ENCODE data around the gene CHMP5.

CHMP5 gene

DNA sequence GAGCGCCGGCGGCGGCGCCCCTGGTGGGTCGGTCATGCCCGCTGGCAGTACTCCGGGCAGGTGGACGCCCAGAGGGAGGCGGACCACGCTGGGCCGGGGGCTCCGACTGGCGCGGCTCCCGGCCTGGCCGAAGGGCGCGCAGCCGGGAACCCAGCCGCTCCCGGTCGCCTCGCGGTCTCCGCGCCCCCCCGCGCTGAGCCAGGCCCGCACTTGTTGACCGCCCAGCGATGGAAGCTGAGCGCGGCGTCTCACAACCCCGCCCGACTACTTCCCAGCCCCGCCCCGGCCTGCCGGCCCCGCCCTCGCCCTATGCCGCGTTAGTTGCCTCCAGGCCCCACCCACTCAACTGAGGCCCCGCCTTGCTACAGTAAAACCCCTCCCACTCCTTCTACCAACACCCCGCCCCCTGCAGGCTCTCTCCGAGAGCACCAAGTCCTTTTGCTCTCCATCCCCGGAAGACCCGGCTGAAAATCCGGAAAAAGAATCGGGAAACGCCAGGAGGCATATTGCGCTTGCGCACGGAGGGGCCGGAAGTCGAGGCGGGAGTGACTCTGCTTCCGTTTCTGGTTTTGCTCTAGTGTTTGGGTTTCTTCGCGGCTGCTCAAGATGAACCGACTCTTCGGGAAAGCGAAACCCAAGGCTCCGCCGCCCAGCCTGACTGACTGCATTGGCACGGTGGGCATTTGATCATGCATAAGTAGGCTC, at the start of gene CHMP5, which contains the start of gene BAG1:
Gene CHMP5 (plus strand): TSS at position 577 of the 705 bp plus-strand sequence. CDS start 30 bp downstream, at position 607.
Gene BAG1 (minus strand): TSS at position 236 of the 705 bp plus-strand sequence.
- DNase-seq (ENCODE audit: low read depth in 1 of 2, low spot score in 1 of 2), result peak; percentile 99 to 100

DNA sequence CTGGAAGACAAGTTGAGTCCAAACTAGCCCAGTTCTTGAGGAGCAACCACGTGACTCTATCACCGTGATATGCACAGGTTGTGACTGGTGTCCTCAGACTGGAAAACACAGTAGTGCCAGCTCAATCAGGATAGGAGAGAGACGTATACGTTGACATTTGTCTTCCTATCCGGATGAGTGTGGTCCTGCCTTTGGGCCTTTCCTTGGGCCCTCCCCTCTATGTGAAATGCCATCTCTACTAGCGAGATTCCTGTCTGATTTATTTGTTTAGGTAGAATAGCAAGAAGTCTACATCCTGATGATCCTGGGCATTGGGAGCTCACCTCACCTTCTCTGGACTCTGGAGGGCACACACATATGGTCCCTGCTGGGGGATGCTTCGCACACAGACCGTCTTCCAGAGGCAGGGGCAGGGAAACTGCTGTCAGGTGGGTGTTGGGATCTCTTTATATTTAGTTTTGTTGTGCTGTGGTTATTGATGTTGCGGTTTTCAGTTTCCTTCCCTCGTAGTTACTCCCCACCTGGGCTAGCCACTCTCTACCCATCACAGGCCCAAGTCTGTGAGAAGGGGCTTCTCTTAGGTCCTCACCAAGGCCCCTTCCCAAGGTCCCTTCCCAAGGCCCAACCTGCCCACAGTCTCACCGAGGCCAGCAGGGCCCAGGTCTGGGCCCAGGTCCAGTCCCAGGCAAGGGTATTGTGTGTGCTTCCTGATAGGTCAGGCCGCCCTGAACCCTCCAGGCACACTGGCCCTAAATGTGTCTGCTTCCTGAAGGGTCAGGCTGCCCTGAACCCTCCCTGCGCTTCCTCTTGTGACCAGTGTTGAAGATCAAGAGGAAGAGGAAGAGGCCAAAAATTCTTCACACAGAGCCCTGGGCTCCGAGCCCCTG, 43.9 kb upstream of the CHMP5 start:
- no peak for DNase-seq (ENCODE audit: low read depth in 1 of 2, low spot score in 1 of 2)

DNA sequence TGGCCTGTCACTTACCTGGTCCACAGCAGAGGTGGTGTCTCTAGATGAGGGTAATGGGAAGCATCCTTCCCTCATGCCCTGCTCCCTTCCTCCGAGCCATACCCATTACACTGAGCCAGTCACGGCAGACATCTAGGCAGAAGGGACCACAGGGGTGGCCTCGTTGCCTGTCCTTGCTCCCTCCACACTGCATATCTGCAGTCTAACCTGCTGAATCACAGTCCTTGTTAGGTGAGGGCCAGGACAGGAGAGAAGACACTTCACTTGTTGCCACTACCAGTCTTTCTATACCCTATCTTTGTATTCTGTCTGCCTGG, 43.3 kb upstream of the CHMP5 start:
- DNase-seq (ENCODE audit: low read depth in 1 of 2, low spot score in 1 of 2), result no peak

DNA sequence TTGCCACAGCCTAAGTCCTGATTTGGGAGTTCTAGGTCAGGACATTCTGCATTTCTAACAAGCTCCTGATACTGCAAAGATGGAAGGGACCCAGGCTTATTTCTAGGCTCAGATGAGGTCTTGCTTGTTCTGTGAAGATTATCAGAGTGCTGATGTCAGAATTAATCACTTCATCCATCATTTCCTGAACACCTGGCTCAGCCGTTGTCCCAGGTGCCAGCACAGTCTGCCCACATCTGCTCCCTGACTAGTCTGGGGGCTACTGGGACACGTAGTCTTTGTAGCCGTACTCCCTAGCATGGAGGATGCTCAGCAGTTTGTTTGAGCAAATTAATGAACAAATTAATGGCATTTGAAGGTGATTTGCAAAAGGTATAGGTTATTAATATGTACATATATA, 42.8 kb upstream of the CHMP5 start:
- no peak for DNase-seq (ENCODE audit: low read depth in 1 of 2, low spot score in 1 of 2)

DNA sequence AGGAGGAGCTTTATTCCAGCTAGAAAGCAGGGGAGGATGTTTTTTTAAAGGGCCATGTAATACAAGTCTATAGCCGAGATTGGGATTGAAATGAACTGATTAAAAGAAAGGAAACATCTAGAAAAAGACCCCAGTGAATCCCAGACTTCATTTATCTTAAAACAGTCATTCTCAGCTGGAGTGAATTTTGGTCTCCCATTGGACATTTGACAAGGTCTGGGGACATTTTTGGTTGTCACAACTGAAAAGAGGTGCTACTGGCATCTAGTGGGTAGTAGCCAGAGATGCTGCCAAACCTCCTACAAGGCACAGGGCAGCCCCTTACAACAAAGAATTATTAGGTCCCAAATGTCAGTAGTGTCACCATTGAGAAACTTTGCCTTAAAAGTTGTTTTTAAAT, 41.2 kb upstream of the CHMP5 start:
- DNase-seq (ENCODE audit: low read depth in 1 of 2, low spot score in 1 of 2), result no peak

DNA sequence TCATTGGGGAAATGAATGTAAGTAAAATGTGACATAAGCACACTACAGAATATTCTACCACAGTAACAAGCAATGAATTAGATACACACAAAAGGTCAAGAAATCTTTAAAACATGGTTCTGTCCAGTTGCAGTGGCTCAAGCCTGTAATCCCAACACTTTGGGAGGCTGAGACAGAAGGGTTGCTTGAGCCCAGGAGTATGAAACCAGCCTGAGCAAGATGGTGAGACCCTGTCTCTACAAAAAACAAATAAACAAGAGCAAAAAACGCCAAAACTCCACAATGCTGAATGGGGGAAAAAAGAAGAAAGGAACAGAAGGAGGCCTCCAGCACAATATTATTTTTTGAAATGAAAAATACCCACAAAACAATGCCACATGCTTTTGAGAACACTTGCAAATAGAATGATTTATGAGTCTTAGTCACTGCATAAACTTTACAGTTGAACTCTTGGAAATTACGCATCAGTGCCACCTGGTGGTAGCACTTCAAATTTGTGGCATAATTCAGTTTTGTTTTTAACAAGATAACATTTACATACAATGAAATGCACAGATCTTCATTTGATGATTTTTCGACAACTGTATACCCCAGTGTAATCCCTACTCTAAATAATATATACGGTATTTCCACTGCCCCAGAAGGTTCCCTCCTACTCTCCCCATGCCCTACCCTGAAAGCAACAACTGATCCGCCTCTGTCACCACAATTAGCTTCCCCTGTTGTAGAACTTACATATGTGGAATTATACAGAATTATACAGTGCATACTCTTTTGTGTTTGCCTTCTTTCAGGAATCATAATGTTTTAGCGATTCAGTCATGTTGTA, 39.3 kb upstream of the CHMP5 start:
- peak; percentile 41 to 45 for DNase-seq (ENCODE audit: low read depth in 1 of 2, low spot score in 1 of 2)

DNA sequence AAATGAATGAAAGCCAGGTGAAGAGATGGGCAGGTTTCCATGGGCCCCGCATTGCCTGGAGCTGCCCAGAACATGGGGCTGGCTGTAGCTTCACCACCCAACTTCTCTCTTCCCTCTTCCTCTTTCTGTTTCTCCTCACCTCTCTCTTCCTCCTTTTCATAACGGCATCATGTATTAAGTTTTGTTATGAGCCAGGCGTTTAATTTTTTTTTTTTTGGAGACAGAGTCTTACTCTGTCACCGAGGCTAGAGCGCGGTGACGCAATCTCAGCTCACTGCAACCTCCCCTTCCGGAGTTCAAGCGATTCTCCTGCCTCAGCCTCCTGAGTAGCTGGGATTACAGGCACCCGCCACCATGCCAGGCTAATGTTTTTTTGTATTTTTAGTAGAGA, 37.8 kb upstream of the CHMP5 start:
- DNase-seq (ENCODE audit: low read depth in 1 of 2, low spot score in 1 of 2), result no peak

DNA sequence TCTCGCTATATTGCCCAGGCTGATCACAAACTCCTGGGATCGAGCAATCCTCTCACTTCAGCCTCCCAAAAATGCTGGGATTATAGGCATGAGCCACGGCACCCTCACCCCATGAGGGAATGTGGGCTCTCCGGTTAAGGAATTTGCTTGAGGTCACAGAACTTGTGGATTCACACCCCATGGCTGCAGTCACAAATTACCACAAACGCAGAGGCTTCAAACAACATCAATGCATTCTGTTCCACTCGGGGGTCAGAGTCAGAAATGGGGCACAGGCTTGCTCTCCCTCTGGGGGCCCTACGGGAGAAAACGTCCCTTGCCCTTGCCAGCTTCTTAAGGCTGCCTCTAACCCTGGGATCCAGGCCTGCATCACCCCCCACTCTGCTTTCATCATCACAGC, 37.1 kb upstream of the CHMP5 start:
- DNase-seq (ENCODE audit: low read depth in 1 of 2, low spot score in 1 of 2), result no peak

DNA sequence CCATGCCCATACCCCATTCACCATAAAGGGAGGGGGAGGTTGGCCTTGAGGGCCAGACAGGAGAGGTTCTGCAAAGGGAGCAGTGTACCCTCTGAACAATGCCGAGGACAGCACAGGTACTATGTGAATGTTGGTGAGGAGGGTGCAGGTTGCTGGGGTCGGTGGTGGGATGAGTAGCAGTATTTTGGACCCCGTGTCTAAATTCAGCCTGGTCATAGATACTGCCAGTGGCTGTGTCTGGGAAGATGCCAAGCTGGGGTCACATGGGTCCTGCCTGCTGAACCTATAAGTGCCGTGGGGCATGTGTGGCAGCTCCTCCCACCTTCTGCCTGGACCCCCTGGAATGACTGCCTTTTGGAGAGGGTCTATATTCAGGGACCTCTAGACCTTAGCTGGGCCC, 36.2 kb upstream of the CHMP5 start:
- no peak for DNase-seq (ENCODE audit: low read depth in 1 of 2, low spot score in 1 of 2)

DNA sequence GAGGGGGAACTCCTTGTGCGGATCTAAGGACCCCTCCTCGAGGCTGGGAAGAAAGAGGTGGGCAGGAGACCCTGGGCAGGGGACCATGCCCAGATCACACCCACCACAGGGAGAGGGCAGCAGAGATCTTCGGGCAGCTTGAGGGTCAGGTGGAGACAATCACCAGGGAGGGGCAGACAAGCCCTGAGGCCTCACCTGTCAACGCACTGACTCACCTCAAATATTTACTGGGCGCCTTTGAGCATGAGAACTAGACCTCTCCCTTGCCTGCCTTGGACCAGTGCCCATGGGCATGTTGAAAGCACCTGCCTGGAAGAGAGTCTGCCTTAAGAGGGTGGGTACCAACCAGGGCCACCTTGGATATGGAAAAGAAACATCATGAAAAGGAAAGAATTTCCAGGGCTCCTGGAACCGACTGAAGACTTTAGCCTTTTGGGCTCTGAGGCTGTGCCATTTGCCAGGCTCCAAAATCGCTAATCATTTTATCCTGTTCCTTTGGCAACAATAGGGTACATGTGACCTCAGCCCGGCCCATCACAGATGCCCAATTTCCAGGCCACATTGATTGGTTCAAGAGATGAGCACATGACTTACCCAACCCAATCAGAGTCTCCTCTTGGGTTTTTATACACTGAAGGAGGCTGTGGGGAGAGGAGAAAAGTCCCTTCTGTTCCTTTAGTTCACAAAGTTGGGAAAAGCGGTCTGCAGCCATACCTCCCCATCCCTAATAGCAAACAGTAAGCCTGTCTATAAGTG, 35.3 kb upstream of the CHMP5 start:
- DNase-seq (ENCODE audit: low read depth in 1 of 2, low spot score in 1 of 2), result no peak

DNA sequence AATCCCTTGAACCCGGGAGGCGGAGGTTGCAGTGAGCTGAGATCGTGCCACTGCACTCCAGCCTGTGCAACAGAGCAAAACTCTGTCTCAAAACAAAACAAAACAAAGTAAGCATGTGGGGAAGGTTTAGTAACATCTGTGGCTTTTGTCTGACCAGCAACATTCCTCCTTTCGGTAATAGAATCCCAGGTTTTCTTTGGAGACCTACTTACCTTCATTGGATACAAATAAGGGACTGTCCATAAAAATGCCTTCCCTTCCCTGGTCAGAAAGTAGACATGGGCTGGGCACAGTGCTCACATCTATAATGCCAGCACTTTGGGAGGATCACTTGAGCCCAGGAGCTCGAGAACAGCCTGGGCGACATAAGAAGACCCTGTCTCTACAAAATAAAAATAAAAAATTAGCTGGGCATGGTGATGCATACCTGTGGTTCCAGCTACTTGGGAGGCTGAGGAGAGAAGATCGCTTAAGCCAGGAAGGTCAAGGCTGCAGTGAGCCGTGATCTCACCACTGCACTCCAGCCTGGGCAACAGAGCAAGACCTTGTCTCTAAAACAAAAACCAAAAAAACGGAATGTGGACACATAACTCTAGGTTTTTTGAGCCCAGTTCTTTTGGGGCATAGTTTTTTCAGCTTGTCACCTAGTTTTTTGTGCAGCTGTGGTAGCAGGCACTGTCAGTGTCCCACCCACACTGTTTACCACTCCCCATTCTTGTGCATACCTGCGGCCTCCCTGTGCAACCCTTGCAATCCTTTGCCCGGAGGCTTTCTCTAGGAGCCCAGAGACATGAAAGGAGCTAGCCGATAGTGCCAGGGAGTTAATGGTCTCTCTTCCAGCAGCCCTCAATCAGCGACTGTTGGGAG, 33.9 kb upstream of the CHMP5 start:
- DNase-seq (ENCODE audit: low read depth in 1 of 2, low spot score in 1 of 2), result no peak

DNA sequence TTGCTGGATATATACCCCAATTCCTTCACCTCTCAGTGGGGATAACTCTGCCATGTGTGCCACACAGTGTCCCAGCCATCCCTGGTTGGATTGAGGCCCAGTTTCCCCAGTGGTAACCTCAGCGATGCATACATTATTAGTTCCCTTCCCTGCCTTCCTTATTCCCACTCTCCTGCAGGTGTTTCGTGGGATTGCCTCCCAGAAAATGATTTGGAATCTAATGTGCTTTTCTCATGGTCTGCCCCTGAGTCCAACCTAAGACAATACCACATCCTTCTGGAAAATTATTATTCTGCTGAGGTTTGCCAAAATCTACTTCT, 33.3 kb upstream of the CHMP5 start:
- no peak for DNase-seq (ENCODE audit: low read depth in 1 of 2, low spot score in 1 of 2)

DNA sequence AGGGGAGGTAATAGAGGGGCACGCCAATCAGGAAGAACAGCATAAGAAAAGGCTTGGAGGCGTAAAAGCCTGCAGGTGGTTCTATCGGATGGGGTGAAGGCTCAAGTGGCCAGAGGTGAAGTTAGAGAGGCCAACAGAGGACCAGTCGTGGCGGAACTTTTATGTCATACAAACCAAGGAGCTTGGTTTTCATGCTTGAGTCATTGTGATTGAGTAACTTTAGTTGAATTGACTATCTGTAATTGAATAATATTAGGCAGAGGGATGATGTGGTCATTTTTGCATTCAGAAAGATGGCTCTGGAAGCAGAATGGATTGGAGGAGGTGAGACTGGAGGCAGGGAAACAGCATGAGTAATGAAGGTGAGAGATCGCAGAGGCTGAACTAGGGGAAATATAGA, 32.0 kb upstream of the CHMP5 start:
- no peak for DNase-seq (ENCODE audit: low read depth in 1 of 2, low spot score in 1 of 2)

DNA sequence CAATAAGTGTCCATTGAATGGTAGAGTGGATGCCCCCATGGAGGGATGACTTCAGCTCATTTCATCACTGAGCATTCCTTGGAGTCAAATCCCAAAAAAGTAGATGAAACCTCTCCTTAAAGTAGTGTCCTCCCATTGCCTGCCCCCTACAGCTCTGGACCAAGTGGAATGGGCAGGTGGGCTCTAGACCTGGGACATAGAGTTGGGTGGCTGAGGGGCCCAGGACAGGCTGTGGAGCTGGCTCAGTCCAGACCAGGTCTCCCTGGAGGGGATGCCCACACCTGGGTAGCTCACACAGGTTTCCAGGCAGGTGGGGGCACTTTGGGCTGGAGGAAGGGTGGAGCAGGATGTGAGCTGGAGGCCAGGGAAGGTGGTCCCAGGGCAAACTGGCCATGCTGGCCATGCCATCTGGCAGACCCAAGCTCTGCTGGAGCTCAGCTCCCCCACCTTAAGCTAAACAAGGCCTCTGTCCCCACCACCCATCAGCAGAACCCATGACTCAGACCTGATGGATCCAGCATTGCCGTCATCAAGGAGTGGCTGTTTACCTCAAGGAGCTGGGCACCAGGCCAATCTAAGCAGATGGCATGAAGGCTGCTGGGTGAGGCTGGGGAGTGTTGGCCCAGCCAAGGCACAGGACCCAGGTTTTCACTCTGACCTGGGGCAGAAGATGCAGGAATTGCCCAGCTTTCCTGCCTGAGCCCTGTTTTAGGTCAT, 31.1 kb upstream of the CHMP5 start:
- DNase-seq (ENCODE audit: low read depth in 1 of 2, low spot score in 1 of 2), result no peak

DNA sequence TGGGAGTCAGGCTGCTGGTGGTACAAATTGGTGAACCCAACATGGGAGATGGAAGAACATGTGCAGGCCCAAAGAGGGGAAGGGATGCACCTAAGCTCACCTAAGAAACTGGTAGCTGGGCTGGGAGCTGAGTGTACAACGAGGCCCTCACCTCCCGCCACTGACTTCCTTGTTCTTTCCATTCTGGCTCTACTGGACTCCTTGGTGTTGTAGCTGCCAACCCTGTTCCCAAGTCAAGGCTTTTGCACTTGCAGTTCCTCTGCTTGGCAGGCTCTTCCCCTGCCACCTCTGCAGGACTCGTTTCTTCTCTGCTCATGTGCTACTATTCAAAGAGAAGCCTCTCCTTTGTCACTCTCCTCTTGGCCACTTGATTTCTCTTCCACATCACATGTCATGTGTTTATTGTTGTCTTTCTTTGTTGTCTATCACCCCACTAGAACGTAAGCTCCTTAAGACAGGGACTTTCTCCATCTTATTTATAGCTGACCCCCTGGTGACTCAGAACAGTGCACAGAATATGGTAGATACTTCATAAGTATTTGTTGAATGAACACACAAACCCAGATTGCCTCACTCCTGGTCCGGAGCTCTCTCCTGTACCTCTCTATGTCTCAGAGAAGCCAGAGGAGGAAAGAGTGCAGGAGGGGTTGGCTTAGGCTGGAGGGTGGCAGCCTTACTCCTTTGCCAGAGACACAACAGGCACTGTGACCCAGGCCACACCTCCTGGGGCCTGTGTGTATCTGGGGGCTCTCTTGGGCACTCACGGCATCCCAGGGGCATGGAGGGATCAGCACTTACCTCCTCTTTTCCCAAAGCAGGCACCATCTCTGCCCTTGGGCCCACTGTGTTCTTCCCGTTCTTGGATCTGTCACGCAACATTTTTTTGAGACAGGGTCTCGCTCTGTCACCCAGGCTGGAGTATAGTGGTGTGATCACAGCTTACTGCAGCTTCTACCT, 30.1 kb upstream of the CHMP5 start:
- no peak for DNase-seq (ENCODE audit: low read depth in 1 of 2, low spot score in 1 of 2)

DNA sequence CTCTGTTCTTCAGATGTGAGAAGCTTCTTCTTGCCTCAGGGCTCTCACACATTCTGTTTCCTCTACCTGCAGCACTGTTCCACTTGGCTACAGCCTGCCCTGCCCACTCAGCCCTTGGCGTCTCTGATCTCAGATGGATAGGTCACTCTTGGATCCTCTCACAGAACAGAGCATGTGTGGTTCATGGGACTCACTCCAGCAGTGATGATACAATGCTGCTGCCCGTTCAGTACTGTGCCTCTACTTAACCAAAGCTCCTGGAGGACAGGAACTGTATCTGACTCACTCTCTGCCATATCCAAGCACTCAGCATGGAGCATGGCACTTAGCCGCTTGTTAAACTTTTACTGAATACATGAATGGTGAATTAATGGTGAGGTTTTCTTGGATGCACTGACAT, 28.3 kb upstream of the CHMP5 start:
- no peak for DNase-seq (ENCODE audit: low read depth in 1 of 2, low spot score in 1 of 2)

DNA sequence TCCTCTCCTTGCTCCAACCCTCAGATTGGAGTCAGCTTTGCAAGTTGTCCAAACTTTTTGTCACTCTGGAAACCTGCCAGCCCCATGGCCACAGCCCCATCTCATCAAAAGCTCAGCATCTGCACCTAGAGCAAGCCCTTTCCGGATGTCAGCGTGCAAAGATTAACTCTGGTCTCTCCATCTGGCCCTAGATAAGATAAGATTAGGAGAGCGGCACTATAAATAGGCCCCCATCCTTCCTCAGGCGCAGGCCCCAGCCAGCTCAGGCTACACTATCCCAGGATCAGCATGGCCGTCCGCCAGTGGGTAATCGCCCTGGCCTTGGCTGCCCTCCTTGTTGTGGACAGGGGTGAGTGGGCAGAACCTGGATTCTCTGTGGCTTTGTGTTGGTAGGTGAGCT, 24.9 kb upstream of the CHMP5 start, which contains the start of gene SPINK4:
Gene SPINK4 (plus strand): TSS at position 247 of the 400 bp plus-strand sequence. CDS start 42 bp downstream, at position 289.
- no peak for DNase-seq (ENCODE audit: low read depth in 1 of 2, low spot score in 1 of 2)

DNA sequence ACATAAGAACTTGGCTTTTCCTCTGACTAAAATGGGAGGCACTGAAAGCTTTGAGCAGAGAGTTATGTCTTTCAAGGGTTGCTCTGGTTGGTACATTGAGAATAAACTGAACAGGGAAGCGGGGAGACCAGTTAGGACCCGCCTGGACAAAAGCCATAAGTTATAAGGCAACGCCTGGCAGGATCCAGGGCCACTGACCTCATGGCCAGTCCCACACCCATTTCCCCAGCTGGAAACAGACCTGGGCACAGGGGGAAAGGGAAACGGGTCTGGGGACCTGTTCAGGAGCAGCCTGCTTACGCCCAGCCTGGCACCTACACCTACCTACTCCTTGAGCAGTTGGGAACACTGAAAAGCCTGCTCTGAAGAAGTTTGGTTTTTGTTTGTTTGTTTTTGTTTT, 23.6 kb upstream of the CHMP5 start:
- no peak for DNase-seq (ENCODE audit: low read depth in 1 of 2, low spot score in 1 of 2)

Data from activated T-helper 1 cell treated with anti-CD3 and anti-CD28 coated beads, Interleukin-2, amount 50 U/mL, for 16 hours (primary cell).